Neutrophil (primary cell): Measurements from ENCODE around the gene TMIGD3.

Source experiments
- H3K27ac ChIP-seq: fragments of 200-600 bp; sonication (generic); 2 replicates; pipeline ENCODE4 v1.5.1; 2016; ENCODE audit warnings: mild to moderate bottlenecking, moderate library complexity
- H3K27me3 ChIP-seq: fragments of 200-600 bp; sonication (generic); 2 replicates; pipeline ENCODE4 v1.6.0; 2016; ENCODE audit warnings: mild to moderate bottlenecking
- H3K36me3 ChIP-seq: fragments of 200-600 bp; sonication (generic); 2 replicates; pipeline ENCODE4 v1.5.1; 2017
- H3K4me1 ChIP-seq, 2 experiments: fragments of 200-600 bp in 1 of 2; sonication (generic) in 1 of 2; 1 replicate in 1 of 2; 2 replicates in 1 of 2; pipeline versions ENCODE4 v1.5.1 to v1.6.1; 2013 to 2016; ENCODE audit warnings: low read depth in 1 of 2, low read length in 1 of 2, mild to moderate bottlenecking in 1 of 2, moderate library complexity in 1 of 2; ENCODE audit not compliant: control insufficient read depth in 1 of 2, insufficient read depth in 1 of 2
- H3K4me3 ChIP-seq, 2 experiments: fragments of 200-600 bp in 1 of 2; sonication (generic) in 1 of 2; 1 replicate in 1 of 2; 2 replicates in 1 of 2; pipeline ENCODE4 v1.5.1; 2013 to 2016; ENCODE audit warnings: low read depth in 1 of 2, low read length in 1 of 2, mild to moderate bottlenecking in 1 of 2, moderate library complexity in 1 of 2
- H3K9me3 ChIP-seq: fragments of 200-600 bp; sonication (generic); 2 replicates; pipeline ENCODE4 v1.5.1; 2016
- TF ChIP-seq, protein P1 (sequence below): fragments of 200-600 bp; sonication (generic); IDR thresholded peaks from 2 replicates; pipeline ENCODE4 v1.5.1; 2016; ENCODE audit warnings: antibody characterized with exemption

Gene TMIGD3

DNA sequence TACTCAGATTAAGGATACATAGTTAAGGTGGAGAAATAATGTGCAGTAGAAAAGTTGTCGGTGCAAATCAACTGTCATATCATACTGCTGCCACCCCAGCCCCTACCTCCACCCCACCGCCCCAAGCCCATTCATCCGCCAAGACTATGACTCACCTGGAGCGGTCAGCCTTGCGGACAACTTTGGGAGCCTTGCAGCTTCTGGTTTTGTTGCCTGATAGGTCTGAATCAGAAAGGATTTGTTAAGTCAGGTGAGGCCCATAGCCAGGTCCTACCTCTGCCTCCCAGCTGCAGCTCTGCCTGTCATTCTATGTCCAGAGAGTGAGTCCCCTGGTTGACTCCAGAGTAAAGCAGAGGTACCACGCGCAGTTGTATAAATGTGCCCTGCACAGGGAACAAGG lies 17.0 kb downstream of the TMIGD3 start:
- Histone ChIP-seq H3K36me3 (no peaks in the 10 kb centered on the region), H3K27me3 (no peaks in the 10 kb centered on the region), H3K27ac (no peak overlapping the region), H3K9me3 (no peaks in the 10 kb centered on the region), H3K4me1 (peaks cover 58 to 60% of the 10 kb centered on the region in 2 experiments), H3K4me3 (no peak overlapping the region)
- TF ChIP-seq, protein P1, sequence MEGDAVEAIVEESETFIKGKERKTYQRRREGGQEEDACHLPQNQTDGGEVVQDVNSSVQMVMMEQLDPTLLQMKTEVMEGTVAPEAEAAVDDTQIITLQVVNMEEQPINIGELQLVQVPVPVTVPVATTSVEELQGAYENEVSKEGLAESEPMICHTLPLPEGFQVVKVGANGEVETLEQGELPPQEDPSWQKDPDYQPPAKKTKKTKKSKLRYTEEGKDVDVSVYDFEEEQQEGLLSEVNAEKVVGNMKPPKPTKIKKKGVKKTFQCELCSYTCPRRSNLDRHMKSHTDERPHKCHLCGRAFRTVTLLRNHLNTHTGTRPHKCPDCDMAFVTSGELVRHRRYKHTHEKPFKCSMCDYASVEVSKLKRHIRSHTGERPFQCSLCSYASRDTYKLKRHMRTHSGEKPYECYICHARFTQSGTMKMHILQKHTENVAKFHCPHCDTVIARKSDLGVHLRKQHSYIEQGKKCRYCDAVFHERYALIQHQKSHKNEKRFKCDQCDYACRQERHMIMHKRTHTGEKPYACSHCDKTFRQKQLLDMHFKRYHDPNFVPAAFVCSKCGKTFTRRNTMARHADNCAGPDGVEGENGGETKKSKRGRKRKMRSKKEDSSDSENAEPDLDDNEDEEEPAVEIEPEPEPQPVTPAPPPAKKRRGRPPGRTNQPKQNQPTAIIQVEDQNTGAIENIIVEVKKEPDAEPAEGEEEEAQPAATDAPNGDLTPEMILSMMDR: no peak

- no peak overlapping the region for H3K4me3 ChIP-seq
- H3K36me3 ChIP-seq: no peaks in the 10 kb centered on the region
- TF ChIP-seq, protein P1: no peak
- H3K27ac ChIP-seq: peak overlapping the region; percentile 61
- no peaks in the 10 kb centered on the region for H3K27me3 ChIP-seq
- H3K4me1 ChIP-seq: peaks cover 57 to 60% of the 10 kb centered on the region in 2 experiments
- H3K9me3 ChIP-seq: no peaks in the 10 kb centered on the region
These were observed 18.9 kb downstream of the TMIGD3 start for GRCh38 chr1:111484391-111485026.

GRCh38 chr1:111483876-111484275 lies 19.6 kb downstream of the TMIGD3 start:
- Histone ChIP-seq H3K9me3 (no peaks in the 10 kb centered on the region), H3K27ac (peak overlapping the region; percentile 61)
- TF ChIP-seq, protein P1: no peak

DNA sequence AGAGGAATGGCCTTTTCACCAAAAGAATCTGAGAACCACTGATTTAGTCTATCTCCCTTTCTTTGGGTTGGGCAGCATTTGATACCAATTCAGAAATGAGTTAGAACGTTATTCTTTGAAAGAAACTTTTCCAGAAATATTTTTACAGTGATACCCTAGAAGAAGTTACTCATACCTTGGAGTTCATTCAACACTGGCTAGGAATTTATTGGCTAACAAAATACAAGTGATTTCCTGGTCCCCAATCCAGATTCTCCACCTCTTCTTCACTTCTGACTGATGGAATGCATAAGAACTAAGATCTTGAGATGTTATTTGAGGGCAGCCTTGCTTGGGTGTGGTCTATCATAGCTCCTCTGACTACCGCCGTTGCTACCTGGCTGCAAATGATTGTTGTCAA lies 20.3 kb downstream of the TMIGD3 start:
- Histone ChIP-seq H3K27me3 (no peaks in the 10 kb centered on the region), H3K27ac (peak overlapping the region; percentile 61), H3K9me3 (no peaks in the 10 kb centered on the region), H3K4me3 (no peak overlapping the region), H3K4me1 (peaks cover 44 to 48% of the 10 kb centered on the region in 2 experiments), H3K36me3 (peaks cover 3% of the 10 kb centered on the region)
- TF ChIP-seq, protein P1: no peak

More at GRCh38 chr1:111483876-111484275, 19.6 kb downstream of the TMIGD3 start:
- no peaks in the 10 kb centered on the region for H3K27me3 ChIP-seq
- no peaks in the 10 kb centered on the region for H3K36me3 ChIP-seq
- H3K4me3 ChIP-seq: no peak overlapping the region
- peaks cover 51 to 55% of the 10 kb centered on the region in 2 experiments for H3K4me1 ChIP-seq

DNA sequence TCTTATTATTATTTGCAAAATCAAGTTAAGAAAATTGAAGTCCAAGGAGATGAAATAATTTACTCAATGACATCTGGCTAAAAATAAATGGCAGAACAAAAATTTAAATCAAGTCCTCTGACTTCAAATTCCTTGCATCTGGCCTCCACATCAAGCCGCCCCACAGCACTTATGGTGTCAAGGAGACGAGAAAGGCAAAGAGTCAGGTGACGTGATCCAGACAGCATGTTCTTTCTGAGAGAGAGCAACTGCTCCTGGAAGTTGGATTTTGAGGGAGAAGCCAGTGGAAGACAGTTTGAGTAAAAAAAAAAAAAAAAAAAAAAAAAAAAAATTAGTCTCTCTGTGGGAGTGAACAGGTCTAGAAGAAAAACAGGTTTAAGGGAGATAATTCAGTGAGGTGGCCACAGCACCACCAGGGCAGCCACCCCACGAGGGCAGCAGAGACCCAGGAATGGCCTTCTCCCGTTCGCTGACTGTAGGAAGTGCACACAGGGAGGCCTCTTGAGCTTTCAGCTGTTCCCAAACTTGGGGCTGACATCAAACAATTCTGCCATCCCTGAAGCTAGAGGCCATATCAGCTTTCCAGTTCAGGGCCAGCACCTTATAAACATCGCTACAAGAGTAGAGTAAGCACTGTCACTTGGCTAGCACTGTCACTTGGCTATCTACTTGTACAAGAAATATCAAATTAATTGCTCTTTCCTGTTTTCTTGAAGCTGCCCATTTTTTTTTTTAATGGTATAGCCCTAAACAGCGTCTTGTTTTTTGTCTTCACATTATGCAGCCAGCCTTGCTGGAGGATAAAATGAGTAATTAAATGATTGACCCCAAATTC lies 21.8 kb downstream of the TMIGD3 start:
- no peaks in the 10 kb centered on the region for H3K9me3 ChIP-seq
- H3K27ac ChIP-seq: peak overlapping the region; percentile 77
- H3K36me3 ChIP-seq: peaks cover 5% of the 10 kb centered on the region
- TF ChIP-seq, protein P1: peak; percentile 80
- no peak overlapping the region for H3K4me3 ChIP-seq
- no peaks in the 10 kb centered on the region for H3K27me3 ChIP-seq
- peaks cover 39 to 56% of the 10 kb centered on the region in 2 experiments for H3K4me1 ChIP-seq
